ENCODE measurements around the gene HDAC11. TPM values are rescaled to one million over a fixed set of nuclear protein-coding genes. Genes with fewer than 3 reads are reported as not detected.

Gene HDAC11
- total and polyA plus RNA-seq, 2 of the 13 experiments (the other 11 are each of a cell fraction or from before 2014, with no cell fraction given) = 13.7 to 33.1 TPM

- peaks cover 8% of the 10 kb centered on the region for H3K79me2 ChIP-seq (ENCODE audit: insufficient read depth, low read length)
- intact Hi-C loops (cut with micrococcal nuclease; ENCODE audit: unreplicated experiment) = no loop called here
- peak overlapping the region; percentile 23; the same call in 1 of the 2 replicates for H3K4me2 ChIP-seq (ENCODE audit: low read depth, low read length)
- CTCF ChIA-PET (ENCODE audit: low intra/inter-chr PET ratio, low total read pairs) = no interaction called here
- no peaks in the 10 kb centered on the region; a peak in 1 of 5 replicates for H3K27me3 ChIP-seq (ENCODE audit: control insufficient read depth in 1 of 2, insufficient read depth in 2 of 2, low read length in 2 of 2)
- DNase-seq (ENCODE audit: low spot score) (no peak), ATAC-seq (no peak), FAIRE-seq (no peak)
- in situ Hi-C loops (cut with HindIII; ENCODE audit: extremely low pct_ligation_motif_present, low pct_unique_long_range_greater_than_20kb) = no loop called here
- TF ChIP-seq ZNF562 (CRISPR knock-in tag; IDR thresholded peaks at IDR 0.05; ENCODE audit: borderline replicate concordance) (no peak), HNRNPK (IDR thresholded peaks at IDR 0.05; ENCODE audit: low read depth, low read length, poor library complexity, severe bottlenecking) (no peak), ATF7 (IDR thresholded peaks at IDR 0.05) (peak; percentile 43; the same call in 1 of the 2 replicates), ATF7 (CRISPR knock-in tag; IDR thresholded peaks at IDR 0.05) (no peak)
- no peaks in the 10 kb centered on the region; a peak in 1 of 5 replicates for H3K36me3 ChIP-seq (replicated peaks in 1 of 2; ENCODE audit: control insufficient read depth in 1 of 2, insufficient read depth in 2 of 2, low read length in 2 of 2)
- no peak overlapping the region for H3K9ac ChIP-seq (ENCODE audit: insufficient read depth, low read depth, low read length)
- no peak overlapping the region for H3K4me3 ChIP-seq (replicated peaks in 1 of 3; ENCODE audit: insufficient read depth in 1 of 3, low read depth in 2 of 3, low read length in 3 of 3)
- H4K20me1 ChIP-seq (ENCODE audit: insufficient read depth, low read length) = no peaks in the 10 kb centered on the region
- H3K9me3 ChIP-seq (ENCODE audit: low read length) = no peaks in the 10 kb centered on the region
- WGBS (ENCODE audit: low lambda C conversion rate) = 99% methylated on average over 10 of the region's 10 CpGs
- POLR2A ChIA-PET = no interaction called here
- BruUV-seq (replicated peaks) = no TSS peak
- H3K4me1 ChIP-seq (ENCODE audit: insufficient read depth, low read length) = peaks cover 86% of the 10 kb centered on the region
- no peak overlapping the region for H2AFZ ChIP-seq (ENCODE audit: low read length)
- no peak overlapping the region for H3K27ac ChIP-seq (ENCODE audit: extremely low read length, insufficient read depth, low read length)
Observed at GRCh38 chr3:13482106-13482690, 2.1 kb downstream of the HDAC11 start.

- Histone ChIP-seq H3K4me1 (ENCODE audit: insufficient read depth, low read length) (peaks cover 86% of the 10 kb centered on the region), H3K9me3 (ENCODE audit: low read length) (no peaks in the 10 kb centered on the region), H4K20me1 (ENCODE audit: insufficient read depth, low read length) (no peaks in the 10 kb centered on the region), H3K79me2 (ENCODE audit: insufficient read depth, low read length) (peaks cover 8% of the 10 kb centered on the region), H3K36me3 (replicated peaks in 1 of 2; ENCODE audit: control insufficient read depth in 1 of 2, insufficient read depth in 2 of 2, low read length in 2 of 2) (no peaks in the 10 kb centered on the region; a peak in 1 of 5 replicates), H3K27ac (ENCODE audit: extremely low read length, insufficient read depth, low read length) (no peak overlapping the region), H3K4me2 (ENCODE audit: low read depth, low read length) (peak overlapping the region; percentile 7; the same call in 1 of the 2 replicates), H3K4me3 (replicated peaks in 1 of 3; ENCODE audit: insufficient read depth in 1 of 3, low read depth in 2 of 3, low read length in 3 of 3) (no peak overlapping the region; a peak in 1 of 6 replicates), H3K27me3 (ENCODE audit: control insufficient read depth in 1 of 2, insufficient read depth in 2 of 2, low read length in 2 of 2) (no peaks in the 10 kb centered on the region; a peak in 1 of 5 replicates), H2AFZ (ENCODE audit: low read length) (no peak overlapping the region), H3K9ac (ENCODE audit: insufficient read depth, low read depth, low read length) (no peak overlapping the region)
- in situ Hi-C loops (cut with HindIII; ENCODE audit: extremely low pct_ligation_motif_present, low pct_unique_long_range_greater_than_20kb) = no loop called here
- POLR2A ChIA-PET = no interaction called here
- no TSS peak for BruUV-seq (replicated peaks)
- FAIRE-seq = no peak
- ATAC-seq = no peak
- CTCF ChIA-PET (ENCODE audit: low intra/inter-chr PET ratio, low total read pairs) = no interaction called here
- no peak for DNase-seq (ENCODE audit: low spot score)
- intact Hi-C loops (cut with micrococcal nuclease; ENCODE audit: unreplicated experiment) = no loop called here
- WGBS (ENCODE audit: low lambda C conversion rate) = 59% methylated on average over 6 of the region's 7 CpGs
- no peak for TF ChIP-seq PAXIP1 (CRISPR knock-in tag; conservative IDR thresholded peaks at IDR 0.05)
- TF ChIP-seq ZNF687 (CRISPR knock-in tag; IDR thresholded peaks at IDR 0.05) = peak; percentile 71
- TF ChIP-seq ZBTB33 (CRISPR knock-in tag; IDR thresholded peaks at IDR 0.05) = peak; percentile 76; the same call in 1 of the 2 replicates
Observed at GRCh38 chr3:13483286-13483685, 3.2 kb downstream of the HDAC11 start.

Measured in HepG2 (cell line).